Endothelial cell of umbilical vein (primary cell): ENCODE measurements around the gene PALD1. TPM values are rescaled to one million over a fixed set of nuclear protein-coding genes. Genes with fewer than 3 reads are reported as not detected.

ENCODE experiments used
- BruUV-seq: library from RNA; stranded (reverse); fragments of 400-500 nt; replicated peaks from 2 replicates; lab custom pipeline; 2021; lab: Mats Ljungman, UMichigan
- CTCF ChIA-PET: fragments of 300-600, 350-600 bp; sonication (Branson Sonifier 250); formaldehyde crosslinking; loops from one replicate; lab custom pipeline; 2021; ENCODE audit warnings: antibody characterized with exemption, inconsistent platforms; lab: Charles Lee
- POLR2A ChIA-PET: fragments of 300-600, 350-600 bp; sonication (Branson Sonifier 250); formaldehyde crosslinking; loops from one replicate; lab custom pipeline; 2021; ENCODE audit warnings: antibody characterized with exemption, inconsistent platforms; lab: Charles Lee
- DNase-seq: peaks from one replicate; pipeline ENCODE4 v3.0.0-alpha.2; 2011; ENCODE audit warnings: low read depth, low spot score
- FAIRE-seq: peaks from 2 replicates; lab custom pipeline; 2011; peaks lifted over from hg19 to GRCh38; lab: Jason Lieb, UNC
- H2AFZ ChIP-seq: 2 replicates; pipeline ENCODE4 v1.6.0; 2012; ENCODE audit warnings: low read depth, low read length, control low read depth, inconsistent platforms
- H3K27ac ChIP-seq: 2 replicates; pipeline ENCODE4 v1.5.1; 2011; ENCODE audit warnings: low read depth, mild to moderate bottlenecking, control low read depth, low read length, moderate library complexity; ENCODE audit not compliant: insufficient read depth
- H3K27me3 ChIP-seq, 2 experiments: 2 replicates each; pipeline versions ENCODE4 v1.6.0 to v1.6.1; 2011; ENCODE audit warnings: low read length in 2 of 2, mixed read lengths in 1 of 2; ENCODE audit not compliant: control insufficient read depth in 2 of 2, insufficient read depth in 2 of 2
- H3K36me3 ChIP-seq, 2 experiments: 2 replicates in 1 of 2; 3 replicates in 1 of 2; pipeline ENCODE4 v1.5.1; 2011; ENCODE audit warnings: low read length in 2 of 2, mild to moderate bottlenecking in 1 of 2, moderate library complexity in 1 of 2; ENCODE audit not compliant: control insufficient read depth in 2 of 2, insufficient read depth in 2 of 2; ENCODE audit errors: extremely low read depth in 1 of 2
- H3K4me1 ChIP-seq: 3 replicates; pipeline ENCODE4 v1.5.1; 2011; ENCODE audit warnings: mild to moderate bottlenecking, low read length; ENCODE audit not compliant: control insufficient read depth, insufficient read depth; ENCODE audit errors: extremely low read depth
- H3K4me2 ChIP-seq: 2 replicates; pipeline ENCODE4 v1.6.1; 2011; ENCODE audit warnings: low read length, control low read depth, mixed read lengths; ENCODE audit not compliant: insufficient read depth
- H3K4me3 ChIP-seq, 3 experiments: fragments of 200-600 bp in 1 of 3; sonication (generic), shearing (Covaris generic) in 1 of 3; replicated peaks in 1 of 3; 2 replicates each; pipeline ENCODE4 v1.5.1; 2011 to 2016; ENCODE audit warnings: control low read depth in 3 of 3, low read length in 3 of 3, mild to moderate bottlenecking in 2 of 3, inconsistent platforms in 1 of 3, low read depth in 1 of 3, moderate library complexity in 1 of 3; ENCODE audit not compliant: insufficient read depth in 1 of 3
- H3K79me2 ChIP-seq: 2 replicates; pipeline ENCODE4 v1.6.0; 2012; ENCODE audit warnings: low read length, inconsistent platforms; ENCODE audit not compliant: control insufficient read depth, insufficient read depth
- H3K9ac ChIP-seq: replicated peaks from 2 replicates; pipeline ENCODE3; 2011; ENCODE audit warnings: low read length, control low read depth; ENCODE audit not compliant: insufficient read depth; ENCODE audit errors: extremely low read depth
- H3K9me1 ChIP-seq: replicated peaks from 3 replicates; pipeline ENCODE4 v1.6.0; 2011; ENCODE audit warnings: mild to moderate bottlenecking, low read length; ENCODE audit not compliant: control insufficient read depth, insufficient read depth; ENCODE audit errors: extremely low read depth
- H3K9me3 ChIP-seq: replicated peaks from 2 replicates; pipeline ENCODE4 v1.5.1; 2012; ENCODE audit warnings: low read length, inconsistent platforms; ENCODE audit not compliant: control insufficient read depth, insufficient read depth
- H4K20me1 ChIP-seq: replicated peaks from 2 replicates; pipeline ENCODE3; 2011; ENCODE audit warnings: mild to moderate bottlenecking, low read length; ENCODE audit not compliant: control insufficient read depth, insufficient read depth; ENCODE audit errors: extremely low read depth
- EZH2 ChIP-seq: IDR thresholded peaks from 2 replicates; pipeline ENCODE4 v1.6.1; 2012; ENCODE audit warnings: borderline replicate concordance, low read depth, mild to moderate bottlenecking, moderate library complexity, low read length, inconsistent platforms; ENCODE audit not compliant: severe bottlenecking
- FOS ChIP-seq: IDR thresholded peaks from 2 replicates; pipeline ENCODE4 v1.6.1; 2011; ENCODE audit warnings: mild to moderate bottlenecking, low read length, moderate library complexity, borderline replicate concordance; ENCODE audit not compliant: insufficient read depth
- GATA2 ChIP-seq: IDR thresholded peaks from 2 replicates; pipeline ENCODE4 v1.7.0; 2011; ENCODE audit warnings: low read depth, mild to moderate bottlenecking, moderate library complexity, mixed read lengths, low read length; ENCODE audit not compliant: insufficient read length, insufficient read depth
- JUN ChIP-seq: IDR thresholded peaks from 2 replicates; pipeline ENCODE4 v1.6.1; 2011; ENCODE audit warnings: borderline replicate concordance, low read depth; ENCODE audit not compliant: insufficient read length, insufficient read depth
- MYC ChIP-seq: IDR thresholded peaks from one replicate; pipeline ENCODE4 v1.6.1; 2011; ENCODE audit warnings: mild to moderate bottlenecking, low read depth, low read length
- POLR2A ChIP-seq: IDR thresholded peaks from 2 replicates; pipeline ENCODE4 v1.6.1; 2012; ENCODE audit warnings: low read depth, mild to moderate bottlenecking, control low read depth, low read length
- POLR2AphosphoS5 ChIP-seq: IDR thresholded peaks from 2 replicates; pipeline ENCODE4 v1.6.1; 2012; ENCODE audit warnings: low read depth, mild to moderate bottlenecking, control low read depth, low read length, moderate library complexity; ENCODE audit not compliant: insufficient read depth
- dilution Hi-C: fragments of 300-500 bp; cut with MboI; formaldehyde crosslinking; loops from one replicate; pipeline ENCODE4 v1.15.0; 2019; ENCODE audit warnings: low sequenced_read_pairs; ENCODE audit not compliant: extremely low pct_ligation_motif_present
- intact Hi-C: fragments of 100-400 bp; cut with micrococcal nuclease; formaldehyde crosslinking; loops from one replicate; pipeline ENCODE4 v1.10.0; 2022
- polyA plus RNA-seq, 4 experiments: library from polyadenylated mRNA; depleted of rRNA in 3 of 4; stranded (reverse) in 3 of 4; unstranded in 1 of 4; fragments of >200 nt; gene quantifications; 2 replicates each; pipeline versions ENCODE4 v1.2.1 to v1.2.3, GENCODE V29; 2011 to 2012; ENCODE audit warnings: missing spikeins in 1 of 4
- total RNA-seq: library from RNA; stranded (reverse); gene quantifications from 2 replicates; pipeline ENCODE4 v1.2.3, GENCODE V29; 2021
- TF ChIP-seq, protein P1 (sequence below), 2 donors: IDR thresholded peaks; 1 replicate in 1 of 2; 2 replicates in 1 of 2; pipeline ENCODE4 v1.5.1; 2011; ENCODE audit warnings: low read length in 2 of 2, mild to moderate bottlenecking in 2 of 2, moderate library complexity in 2 of 2, control low read depth in 1 of 2, inconsistent platforms in 1 of 2, low read depth in 1 of 2; ENCODE audit not compliant: insufficient read depth in 1 of 2; ENCODE audit errors: extremely low read depth in 1 of 2
- TF ChIP-seq, protein P2 (sequence below): IDR thresholded peaks from 2 replicates; pipeline ENCODE4 v1.6.1; 2011; ENCODE audit not compliant: insufficient read depth, insufficient read length

PALD1 gene
- total and polyA plus RNA-seq, 2 donors (not counting 3 experiments of a cell fraction or from before 2014, with no cell fraction given): 16.6 to 73.3 TPM

DNA sequence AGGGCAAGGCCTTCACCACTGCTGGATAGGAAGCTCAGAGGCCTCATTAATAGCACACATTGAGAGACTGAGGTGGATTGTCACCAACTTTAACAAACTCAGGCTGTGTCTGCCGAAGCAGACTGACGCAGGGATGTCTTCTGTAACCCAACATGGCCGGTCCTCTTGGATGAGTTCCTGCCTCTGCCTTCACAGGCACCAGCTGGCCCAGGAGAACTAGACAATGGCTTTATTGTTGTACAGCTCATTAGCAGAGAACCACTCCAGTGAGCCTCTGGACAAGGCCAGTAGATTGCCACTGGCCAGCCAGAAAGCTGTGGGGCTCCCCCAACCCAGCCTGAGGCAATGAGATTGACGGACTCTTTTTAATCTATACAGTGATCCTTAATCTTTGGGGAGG lies 46.5 kb upstream of the PALD1 start:
- Histone ChIP-seq H4K20me1 (no peaks in the 10 kb centered on the region), H3K9ac (no peak overlapping the region), H3K9me3 (no peaks in the 10 kb centered on the region), H3K4me3 (no peak overlapping the region), H2AFZ (no peak overlapping the region), H3K27ac (no peak overlapping the region), H3K79me2 (no peaks in the 10 kb centered on the region), H3K36me3 (peaks cover 0 to 3% of the 10 kb centered on the region in 2 experiments), H3K27me3 (peaks cover 0 to 2% of the 10 kb centered on the region in 2 experiments), H3K4me1 (no peaks in the 10 kb centered on the region), H3K9me1 (no peaks in the 10 kb centered on the region), H3K4me2 (no peak overlapping the region)
- FAIRE-seq (no peak), DNase-seq (no peak)
- intact Hi-C loops: no loop called here
- POLR2A ChIA-PET: no interaction called here
- BruUV-seq: no TSS peak
- TF ChIP-seq POLR2AphosphoS5: no peak
- TF ChIP-seq, protein P1, sequence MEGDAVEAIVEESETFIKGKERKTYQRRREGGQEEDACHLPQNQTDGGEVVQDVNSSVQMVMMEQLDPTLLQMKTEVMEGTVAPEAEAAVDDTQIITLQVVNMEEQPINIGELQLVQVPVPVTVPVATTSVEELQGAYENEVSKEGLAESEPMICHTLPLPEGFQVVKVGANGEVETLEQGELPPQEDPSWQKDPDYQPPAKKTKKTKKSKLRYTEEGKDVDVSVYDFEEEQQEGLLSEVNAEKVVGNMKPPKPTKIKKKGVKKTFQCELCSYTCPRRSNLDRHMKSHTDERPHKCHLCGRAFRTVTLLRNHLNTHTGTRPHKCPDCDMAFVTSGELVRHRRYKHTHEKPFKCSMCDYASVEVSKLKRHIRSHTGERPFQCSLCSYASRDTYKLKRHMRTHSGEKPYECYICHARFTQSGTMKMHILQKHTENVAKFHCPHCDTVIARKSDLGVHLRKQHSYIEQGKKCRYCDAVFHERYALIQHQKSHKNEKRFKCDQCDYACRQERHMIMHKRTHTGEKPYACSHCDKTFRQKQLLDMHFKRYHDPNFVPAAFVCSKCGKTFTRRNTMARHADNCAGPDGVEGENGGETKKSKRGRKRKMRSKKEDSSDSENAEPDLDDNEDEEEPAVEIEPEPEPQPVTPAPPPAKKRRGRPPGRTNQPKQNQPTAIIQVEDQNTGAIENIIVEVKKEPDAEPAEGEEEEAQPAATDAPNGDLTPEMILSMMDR (IDR thresholded peaks at IDR 0.05; ENCODE audit: extremely low read depth in 1 of 2, insufficient read depth in 1 of 2, low read depth in 1 of 2, low read length in 2 of 2): no peak
- no peak for TF ChIP-seq MYC
- TF ChIP-seq JUN: no peak
- TF ChIP-seq, protein P2, sequence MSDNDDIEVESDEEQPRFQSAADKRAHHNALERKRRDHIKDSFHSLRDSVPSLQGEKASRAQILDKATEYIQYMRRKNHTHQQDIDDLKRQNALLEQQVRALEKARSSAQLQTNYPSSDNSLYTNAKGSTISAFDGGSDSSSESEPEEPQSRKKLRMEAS: no peak
- TF ChIP-seq FOS: no peak
- TF ChIP-seq EZH2: no peak
- TF ChIP-seq POLR2A: no peak
- TF ChIP-seq GATA2: no peak
- dilution Hi-C loops: no loop called here
- CTCF ChIA-PET: interaction anchor here (0.8 to 1.4 kb wide), 4 partner anchors 28 to 316 kb away, joined by 3 read pairs; partner anchors contain the start of genes EIF4EBP2 and TYSND1
